GM12878 (cell line): Measurements from ENCODE around the gene ABL2.

Experiments
- EZH2 ChIP-seq: IDR thresholded peaks from 2 replicates; pipeline ENCODE4 v1.6.1; 2012; ENCODE audit warnings: low read depth, mild to moderate bottlenecking, control low read depth, inconsistent platforms, low read length, borderline replicate concordance; ENCODE audit not compliant: control insufficient read depth
- POLR2AphosphoS5 ChIP-seq: IDR thresholded peaks from 2 replicates; pipeline ENCODE4 v1.6.1; 2011; ENCODE audit warnings: mild to moderate bottlenecking, low read length, inconsistent platforms
- TF ChIP-seq, protein P1 (sequence below): fragments of 450-650 bp; IDR thresholded peaks from 2 replicates; pipeline ENCODE4 v1.6.1; 2017; ENCODE audit warnings: low read depth, mild to moderate bottlenecking, moderate library complexity

DNA sequence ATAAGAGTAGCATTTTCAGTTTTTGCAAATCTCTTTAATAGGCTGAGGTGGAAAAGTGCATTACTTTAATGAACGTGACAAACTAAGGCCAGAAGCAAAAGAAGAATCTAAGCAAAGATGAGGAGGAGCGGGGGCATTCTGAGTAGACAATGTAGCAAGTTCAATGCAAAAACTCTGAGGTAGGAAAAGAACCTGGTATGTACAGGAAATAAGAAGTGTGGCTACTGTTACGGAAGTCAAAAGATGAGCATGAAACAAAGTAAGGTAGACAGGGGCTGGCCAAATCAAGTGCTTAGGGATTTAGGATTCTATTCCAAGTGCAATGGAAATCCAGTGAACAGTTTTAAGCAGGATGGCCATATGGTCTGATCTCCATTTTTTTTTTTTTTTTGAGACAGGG is 84.0 kb downstream of the ABL2 start:
- TF ChIP-seq EZH2 (no peak), POLR2AphosphoS5 (no peak)
- TF ChIP-seq, protein P1, sequence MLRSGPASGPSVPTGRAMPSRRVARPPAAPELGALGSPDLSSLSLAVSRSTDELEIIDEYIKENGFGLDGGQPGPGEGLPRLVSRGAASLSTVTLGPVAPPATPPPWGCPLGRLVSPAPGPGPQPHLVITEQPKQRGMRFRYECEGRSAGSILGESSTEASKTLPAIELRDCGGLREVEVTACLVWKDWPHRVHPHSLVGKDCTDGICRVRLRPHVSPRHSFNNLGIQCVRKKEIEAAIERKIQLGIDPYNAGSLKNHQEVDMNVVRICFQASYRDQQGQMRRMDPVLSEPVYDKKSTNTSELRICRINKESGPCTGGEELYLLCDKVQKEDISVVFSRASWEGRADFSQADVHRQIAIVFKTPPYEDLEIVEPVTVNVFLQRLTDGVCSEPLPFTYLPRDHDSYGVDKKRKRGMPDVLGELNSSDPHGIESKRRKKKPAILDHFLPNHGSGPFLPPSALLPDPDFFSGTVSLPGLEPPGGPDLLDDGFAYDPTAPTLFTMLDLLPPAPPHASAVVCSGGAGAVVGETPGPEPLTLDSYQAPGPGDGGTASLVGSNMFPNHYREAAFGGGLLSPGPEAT, result no peak
